ENCODE measurements around the gene BLTP1. TPM values are rescaled to one million over a fixed set of nuclear protein-coding genes. Genes with fewer than 3 reads are reported as not detected.

Gene BLTP1
- total RNA-seq, 1 donor from 2014 or later, result 44.4 TPM

DNA sequence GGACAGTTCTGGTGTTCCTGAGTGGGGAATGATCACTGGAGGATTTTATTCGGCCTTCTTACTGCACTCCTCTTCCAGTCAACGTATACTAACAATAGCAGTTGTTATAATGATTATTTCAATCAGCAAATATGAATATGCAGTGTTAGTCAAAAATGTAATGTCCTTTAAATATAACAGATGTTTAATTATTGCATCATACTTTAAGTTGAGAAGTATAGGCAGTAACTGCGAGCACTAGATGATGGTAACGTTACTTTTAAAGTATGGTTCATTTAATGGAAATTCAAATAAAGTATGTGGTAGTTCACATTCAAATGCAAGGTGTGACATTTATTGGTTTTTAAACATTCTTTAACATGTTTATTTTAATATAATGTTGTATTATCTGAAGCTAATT lies 5.5 kb upstream of the BLTP1 start:
- Mint-ChIP-seq H3K4me3 (no peak overlapping the region), H3K36me3 (ENCODE audit: low read depth) (no peaks in the 10 kb centered on the region), H3K27me3 (peaks cover 24% of the 10 kb centered on the region), H3K27ac (no peak overlapping the region), H3K9me3 (no peaks in the 10 kb centered on the region), H3K4me1 (peaks cover 15% of the 10 kb centered on the region)
- intact Hi-C loops (cut with micrococcal nuclease), result no loop called here
- CTCF ChIA-PET, result no interaction called here
- no peak for ATAC-seq (ENCODE audit: low read depth)
- POLR2A ChIA-PET, result no interaction called here
- DNase-seq, result no peak
- TF ChIP-seq, protein P1, sequence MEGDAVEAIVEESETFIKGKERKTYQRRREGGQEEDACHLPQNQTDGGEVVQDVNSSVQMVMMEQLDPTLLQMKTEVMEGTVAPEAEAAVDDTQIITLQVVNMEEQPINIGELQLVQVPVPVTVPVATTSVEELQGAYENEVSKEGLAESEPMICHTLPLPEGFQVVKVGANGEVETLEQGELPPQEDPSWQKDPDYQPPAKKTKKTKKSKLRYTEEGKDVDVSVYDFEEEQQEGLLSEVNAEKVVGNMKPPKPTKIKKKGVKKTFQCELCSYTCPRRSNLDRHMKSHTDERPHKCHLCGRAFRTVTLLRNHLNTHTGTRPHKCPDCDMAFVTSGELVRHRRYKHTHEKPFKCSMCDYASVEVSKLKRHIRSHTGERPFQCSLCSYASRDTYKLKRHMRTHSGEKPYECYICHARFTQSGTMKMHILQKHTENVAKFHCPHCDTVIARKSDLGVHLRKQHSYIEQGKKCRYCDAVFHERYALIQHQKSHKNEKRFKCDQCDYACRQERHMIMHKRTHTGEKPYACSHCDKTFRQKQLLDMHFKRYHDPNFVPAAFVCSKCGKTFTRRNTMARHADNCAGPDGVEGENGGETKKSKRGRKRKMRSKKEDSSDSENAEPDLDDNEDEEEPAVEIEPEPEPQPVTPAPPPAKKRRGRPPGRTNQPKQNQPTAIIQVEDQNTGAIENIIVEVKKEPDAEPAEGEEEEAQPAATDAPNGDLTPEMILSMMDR (IDR thresholded peaks at IDR 0.05), result no peak

DNA sequence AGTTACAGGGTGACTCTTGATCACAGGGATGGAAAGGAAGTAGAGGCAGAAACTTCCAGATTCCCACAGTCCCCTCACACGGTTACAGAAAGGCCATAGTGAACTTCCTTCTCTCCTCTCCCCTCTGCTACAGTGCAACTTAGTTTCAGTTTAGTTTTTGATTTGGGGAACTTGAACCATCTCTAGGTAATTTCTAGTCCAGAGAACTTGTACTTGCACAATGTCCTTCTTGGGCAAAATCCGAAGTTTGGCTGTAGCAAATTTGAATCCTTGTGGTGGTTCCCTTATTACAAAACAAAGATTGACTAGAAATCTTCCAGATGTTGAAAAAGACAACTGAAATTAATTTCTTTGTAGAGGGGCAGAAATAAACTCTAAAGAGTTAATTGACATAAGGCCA lies 1.2 kb upstream of the BLTP1 start:
- H3K4me1 Mint-ChIP-seq, result peaks cover 34% of the 10 kb centered on the region
- DNase-seq, result no peak
- H3K9me3 Mint-ChIP-seq, result no peaks in the 10 kb centered on the region
- POLR2A ChIA-PET, result interaction anchor here (1.1 kb wide), 2 partner anchors 11 to 327 kb away, joined by 4 read pairs; partner anchors contain the start of gene CCNA2
- peaks cover 11% of the 10 kb centered on the region for H3K36me3 Mint-ChIP-seq (ENCODE audit: low read depth)
- intact Hi-C loops (cut with micrococcal nuclease), result loop anchor here (5.0 kb wide), 2 partner anchors 199 to 454 kb away; partner anchors contain the start of genes ANXA5 and TRPC3
- H3K4me3 Mint-ChIP-seq, result peak overlapping the region; percentile 97
- CTCF ChIA-PET, result no interaction called here
- ATAC-seq (ENCODE audit: low read depth), result no peak
- H3K27me3 Mint-ChIP-seq, result peaks cover 5% of the 10 kb centered on the region
- TF ChIP-seq, protein P1 (IDR thresholded peaks at IDR 0.05), result no peak
- H3K27ac Mint-ChIP-seq, result peak overlapping the region; percentile 97

DNA sequence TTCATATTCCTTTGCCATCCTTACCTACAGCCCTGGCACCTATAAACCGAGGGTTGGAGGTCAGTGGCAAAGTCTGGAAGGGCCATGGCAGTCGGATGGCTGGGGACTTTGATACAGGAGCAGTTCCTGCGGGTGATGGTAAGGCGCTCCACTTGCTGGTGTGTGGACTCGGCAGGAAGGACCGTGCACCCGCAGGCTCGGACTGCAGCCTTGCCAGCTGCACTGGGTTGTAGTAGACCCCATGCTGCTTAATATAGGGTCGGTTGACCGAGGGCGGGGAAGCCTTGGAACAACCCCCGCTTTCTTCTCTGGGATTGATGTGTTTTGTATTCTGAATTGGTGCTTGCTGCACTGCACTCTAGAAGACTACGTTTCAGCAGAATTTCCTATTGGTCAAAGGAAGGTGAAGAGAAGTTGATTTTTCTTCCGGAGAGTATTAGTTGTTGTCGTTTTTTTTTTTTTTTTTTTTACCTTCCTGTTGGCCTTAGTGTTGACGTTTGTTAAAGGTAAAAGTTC lies 638 bp downstream of the BLTP1 start:
- intact Hi-C loops (cut with micrococcal nuclease), result loop anchor here (1.0 to 5.0 kb wide), 7 partner anchors 200 to 770 kb away; partner anchors contain the start of genes ANXA5, BBS12, BBS7 and EXOSC9
- peak overlapping the region; percentile 97 for H3K4me3 Mint-ChIP-seq
- CTCF ChIA-PET, result no interaction called here
- peak; percentile 21 for ATAC-seq (ENCODE audit: low read depth)
- peak overlapping the region; percentile 69 for H3K27ac Mint-ChIP-seq
- POLR2A ChIA-PET, result no interaction called here
- H3K9me3 Mint-ChIP-seq, result no peaks in the 10 kb centered on the region
- H3K27me3 Mint-ChIP-seq, result no peaks in the 10 kb centered on the region
- H3K36me3 Mint-ChIP-seq (ENCODE audit: low read depth), result peaks cover 22% of the 10 kb centered on the region
- TF ChIP-seq, protein P1 (IDR thresholded peaks at IDR 0.05), result no peak
- H3K4me1 Mint-ChIP-seq, result peaks cover 42% of the 10 kb centered on the region
- DNase-seq, result no peak

DNA sequence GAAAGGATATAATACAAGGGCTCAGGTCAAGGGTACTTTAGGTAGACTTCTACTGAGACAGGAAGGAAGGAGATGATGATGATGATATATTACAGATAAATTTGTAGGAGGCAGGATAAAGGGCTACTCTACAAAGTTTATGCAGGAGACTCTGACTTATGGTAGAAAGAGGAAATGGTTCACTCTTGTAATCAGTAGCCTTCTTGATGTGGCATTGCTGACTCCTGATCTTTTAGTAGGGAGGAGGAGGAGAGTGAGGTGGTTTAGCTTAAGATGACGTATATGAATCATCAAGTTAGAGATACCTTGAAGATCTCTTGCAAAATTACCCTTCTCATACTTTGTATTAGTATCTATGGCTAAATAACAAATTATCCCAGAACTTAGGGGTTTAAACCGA lies 4.7 kb downstream of the BLTP1 start:
- no peak overlapping the region for H3K4me3 Mint-ChIP-seq
- H3K9me3 Mint-ChIP-seq, result no peaks in the 10 kb centered on the region
- H3K4me1 Mint-ChIP-seq, result peaks cover 29% of the 10 kb centered on the region
- POLR2A ChIA-PET, result no interaction called here
- H3K36me3 Mint-ChIP-seq (ENCODE audit: low read depth), result peaks cover 37% of the 10 kb centered on the region
- H3K27ac Mint-ChIP-seq, result no peak overlapping the region
- DNase-seq (no peak), ATAC-seq (ENCODE audit: low read depth) (no peak)
- TF ChIP-seq, protein P1 (IDR thresholded peaks at IDR 0.05), result no peak
- CTCF ChIA-PET, result no interaction called here
- H3K27me3 Mint-ChIP-seq, result no peaks in the 10 kb centered on the region
- intact Hi-C loops (cut with micrococcal nuclease), result no loop called here

DNA sequence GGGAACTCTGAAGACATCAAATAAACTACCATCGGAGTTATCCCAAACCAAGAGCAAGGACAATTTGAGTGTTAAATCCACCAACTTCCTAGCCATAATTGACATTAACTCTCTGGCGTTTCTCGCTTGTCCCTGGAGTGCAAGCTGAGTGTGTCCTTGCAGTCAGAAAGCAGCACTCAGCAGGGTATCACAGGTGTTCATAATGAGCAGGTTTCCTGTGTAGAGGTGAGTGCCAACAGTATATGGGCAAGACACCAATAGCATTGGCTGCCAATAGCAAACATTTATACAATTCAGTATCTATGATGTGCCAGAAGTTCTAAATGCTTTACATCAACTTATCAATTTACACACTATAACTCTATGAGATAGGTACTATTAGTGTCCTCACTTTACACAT lies 11.2 kb downstream of the BLTP1 start:
- ChIA-PET CTCF (no interaction called here), POLR2A (no interaction called here)
- H3K9me3 Mint-ChIP-seq, result no peaks in the 10 kb centered on the region
- H3K27me3 Mint-ChIP-seq, result no peaks in the 10 kb centered on the region
- no peak overlapping the region for H3K27ac Mint-ChIP-seq
- intact Hi-C loops (cut with micrococcal nuclease), result no loop called here
- peaks cover 24% of the 10 kb centered on the region for H3K4me1 Mint-ChIP-seq
- H3K36me3 Mint-ChIP-seq (ENCODE audit: low read depth), result peaks cover 15% of the 10 kb centered on the region
- DNase-seq (no peak), ATAC-seq (ENCODE audit: low read depth) (no peak)
- TF ChIP-seq, protein P1 (IDR thresholded peaks at IDR 0.05), result no peak
- no peak overlapping the region for H3K4me3 Mint-ChIP-seq

Measured in activated B cell treated with CpG ODN at 0.5 μM for 24 hours (primary cell).